A673 (cell line): Measurements from ENCODE around the gene ABCA7. TPM values are rescaled to one million over a fixed set of nuclear protein-coding genes. Genes with fewer than 3 reads are reported as not detected.

ENCODE experiments used
- BruUV-seq: library from RNA; stranded (reverse); fragments of 400-500 nt; replicated peaks from 2 replicates; lab custom pipeline; 2021; lab: Mats Ljungman, UMichigan
- CTCF ChIA-PET: fragments of 300-600 bp; sonication (Branson Sonifier 250); formaldehyde crosslinking; loops from one replicate; lab custom pipeline; 2022; ENCODE audit warnings: antibody characterized with exemption; lab: Charles Lee
- POLR2A ChIA-PET: fragments of 300-600 bp; sonication (Branson Sonifier 250); formaldehyde crosslinking; loops from one replicate; lab custom pipeline; 2022; ENCODE audit warnings: antibody characterized with exemption; ENCODE audit not compliant: low non-redundant PET; lab: Charles Lee
- DNase-seq: peaks from one replicate; pipeline ENCODE4 v3.0.0-alpha.2; 2015; ENCODE audit warnings: low spot score
- H3K27ac ChIP-seq: fragments of 200-600 bp; sonication (generic); 2 replicates; pipeline ENCODE4 v1.5.1; 2016; ENCODE audit warnings: mixed run types, low read depth, mild to moderate bottlenecking, mixed read lengths, antibody characterized with exemption, low read length; ENCODE audit not compliant: poor library complexity, severe bottlenecking
- H3K27me3 ChIP-seq: fragments of 200-600 bp; sonication (generic); replicated peaks from 2 replicates; pipeline ENCODE4 v1.6.1; 2017; ENCODE audit warnings: mixed run types, low read depth, mild to moderate bottlenecking, mixed read lengths, antibody characterized with exemption, low read length; ENCODE audit not compliant: insufficient read depth, poor library complexity
- H3K36me3 ChIP-seq: fragments of 200-600 bp; sonication (generic); 2 replicates; pipeline ENCODE4 v1.6.1; 2016; ENCODE audit warnings: mixed run types, mild to moderate bottlenecking, mixed read lengths, antibody characterized with exemption, low read length; ENCODE audit not compliant: insufficient read depth, poor library complexity, severe bottlenecking
- H3K4me1 ChIP-seq: fragments of 200-600 bp; sonication (generic); 2 replicates; pipeline ENCODE4 v1.6.1; 2017; ENCODE audit warnings: mixed run types, mild to moderate bottlenecking, mixed read lengths, antibody characterized with exemption, low read length; ENCODE audit not compliant: insufficient read depth, poor library complexity, severe bottlenecking
- H3K4me3 ChIP-seq: fragments of 200-600 bp; sonication (generic); 2 replicates; pipeline ENCODE4 v1.5.1; 2016; ENCODE audit warnings: low read depth, mixed run types, mild to moderate bottlenecking, mixed read lengths, low read length; ENCODE audit not compliant: poor library complexity, severe bottlenecking
- H3K9me3 ChIP-seq: fragments of 200-600 bp; sonication (generic); 2 replicates; pipeline ENCODE4 v1.6.1; 2016; ENCODE audit warnings: mixed run types, low read depth, mild to moderate bottlenecking, mixed read lengths, antibody characterized with exemption, low read length; ENCODE audit not compliant: poor library complexity, severe bottlenecking
- EZH2 ChIP-seq: fragments of 200-600 bp; sonication (generic); IDR thresholded peaks from 2 replicates; pipeline ENCODE4 v1.6.1; 2017; ENCODE audit warnings: borderline replicate concordance, low read depth, mild to moderate bottlenecking, mixed read lengths, antibody characterized with exemption, low read length; ENCODE audit not compliant: poor library complexity, severe bottlenecking
- intact Hi-C: fragments of 100-400 bp; cut with micrococcal nuclease; formaldehyde crosslinking; loops from one replicate; pipeline ENCODE4 v1.10.0; 2022; ENCODE audit not compliant: unreplicated experiment
- total RNA-seq: library from RNA; stranded (reverse); gene quantifications from 2 replicates; pipeline ENCODE4 v1.2.3, GENCODE V29; 2021
- TF ChIP-seq, protein P1 (sequence below): fragments of 300-800, 200-600 bp; sonication (generic); conservative IDR thresholded peaks from 2 replicates; pipeline ENCODE4 v1.5.1; 2017; ENCODE audit warnings: low read depth, mild to moderate bottlenecking, antibody characterized with exemption, low read length, moderate library complexity, mixed read lengths

ABCA7 gene
- total RNA-seq, 1 experiment from 2014 or later, result 12.0 TPM

- intact Hi-C loops, result no loop called here
- DNase-seq, result no peak
- Histone ChIP-seq H3K4me3 (peak overlapping the region; percentile 99), H3K4me1 (peaks cover 13% of the 10 kb centered on the region), H3K27ac (peak overlapping the region; percentile 87), H3K9me3 (no peaks in the 10 kb centered on the region), H3K27me3 (no peaks in the 10 kb centered on the region), H3K36me3 (peaks cover 44% of the 10 kb centered on the region)
- ChIA-PET CTCF (no interaction called here), POLR2A (interaction anchor here (0.6 kb wide), 1 partner anchor 16 kb away, joined by 4 read pairs; no protein-coding TSS in a partner anchor)
- BruUV-seq, result no TSS peak
- TF ChIP-seq, protein P1, sequence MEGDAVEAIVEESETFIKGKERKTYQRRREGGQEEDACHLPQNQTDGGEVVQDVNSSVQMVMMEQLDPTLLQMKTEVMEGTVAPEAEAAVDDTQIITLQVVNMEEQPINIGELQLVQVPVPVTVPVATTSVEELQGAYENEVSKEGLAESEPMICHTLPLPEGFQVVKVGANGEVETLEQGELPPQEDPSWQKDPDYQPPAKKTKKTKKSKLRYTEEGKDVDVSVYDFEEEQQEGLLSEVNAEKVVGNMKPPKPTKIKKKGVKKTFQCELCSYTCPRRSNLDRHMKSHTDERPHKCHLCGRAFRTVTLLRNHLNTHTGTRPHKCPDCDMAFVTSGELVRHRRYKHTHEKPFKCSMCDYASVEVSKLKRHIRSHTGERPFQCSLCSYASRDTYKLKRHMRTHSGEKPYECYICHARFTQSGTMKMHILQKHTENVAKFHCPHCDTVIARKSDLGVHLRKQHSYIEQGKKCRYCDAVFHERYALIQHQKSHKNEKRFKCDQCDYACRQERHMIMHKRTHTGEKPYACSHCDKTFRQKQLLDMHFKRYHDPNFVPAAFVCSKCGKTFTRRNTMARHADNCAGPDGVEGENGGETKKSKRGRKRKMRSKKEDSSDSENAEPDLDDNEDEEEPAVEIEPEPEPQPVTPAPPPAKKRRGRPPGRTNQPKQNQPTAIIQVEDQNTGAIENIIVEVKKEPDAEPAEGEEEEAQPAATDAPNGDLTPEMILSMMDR, result no peak
- no peak for TF ChIP-seq EZH2
Observed at GRCh38 chr19:1093330-1093729, 53.4 kb downstream of the ABCA7 start.

DNA sequence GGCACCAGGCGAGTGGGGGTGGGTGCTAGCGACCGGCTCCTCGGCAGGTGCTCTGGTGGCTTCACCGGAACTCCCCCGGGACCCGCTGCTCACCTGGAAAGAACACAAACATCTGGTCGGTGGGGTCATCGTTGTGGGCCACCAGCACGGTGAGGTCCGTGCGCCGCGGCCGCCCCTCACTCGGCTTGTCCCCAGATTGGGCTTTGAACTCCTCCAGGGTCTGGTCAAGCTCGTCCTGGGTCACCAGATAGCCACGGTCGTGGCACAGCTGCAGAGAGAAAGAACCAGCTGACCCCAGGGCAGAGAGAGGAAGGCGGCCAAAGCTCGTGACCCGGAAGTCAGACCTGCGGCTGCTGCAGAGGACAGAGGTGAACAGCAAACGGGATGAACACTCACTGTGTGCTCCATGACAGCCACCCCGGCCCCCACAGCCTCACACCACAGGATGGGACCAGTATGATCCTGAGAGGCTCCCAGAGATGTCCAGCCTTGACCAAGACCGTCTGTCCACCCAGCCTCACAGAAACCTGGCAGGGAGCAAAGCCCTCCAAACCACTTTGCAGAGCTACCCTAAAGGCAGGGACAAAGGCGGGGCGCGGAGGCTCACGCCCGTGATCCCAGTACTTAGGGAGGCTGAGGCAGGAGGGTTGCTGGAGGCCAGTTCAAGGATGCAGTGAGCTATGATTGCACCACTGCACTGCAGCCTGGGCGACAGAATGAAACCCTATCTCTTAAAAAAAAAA, 54.1 kb downstream of the ABCA7 start:
- Histone ChIP-seq H3K9me3 (no peaks in the 10 kb centered on the region), H3K36me3 (peaks cover 37% of the 10 kb centered on the region), H3K4me1 (peaks cover 13% of the 10 kb centered on the region), H3K4me3 (peak overlapping the region; percentile 99), H3K27me3 (no peaks in the 10 kb centered on the region), H3K27ac (peak overlapping the region; percentile 87)
- intact Hi-C loops, result no loop called here
- TF ChIP-seq, protein P1, result no peak
- TF ChIP-seq EZH2, result no peak
- no TSS peak for BruUV-seq
- POLR2A ChIA-PET, result interaction anchor here (0.6 to 0.7 kb wide), 2 partner anchors 15 to 39 kb away, joined by 4 to 6 read pairs; no protein-coding TSS in a partner anchor
- CTCF ChIA-PET, result no interaction called here
- DNase-seq, result no peak

- no TSS peak for BruUV-seq
- DNase-seq, result no peak
- Histone ChIP-seq H3K27me3 (no peaks in the 10 kb centered on the region), H3K4me1 (peaks cover 13% of the 10 kb centered on the region), H3K4me3 (peak overlapping the region; percentile 99), H3K27ac (peak overlapping the region; percentile 87), H3K36me3 (peaks cover 31% of the 10 kb centered on the region), H3K9me3 (peaks cover 2% of the 10 kb centered on the region)
- intact Hi-C loops, result no loop called here
- TF ChIP-seq, protein P1, result no peak
- no peak for TF ChIP-seq EZH2
- ChIA-PET POLR2A (no interaction called here), CTCF (no interaction called here)
Observed at GRCh38 chr19:1094655-1094977, 54.7 kb downstream of the ABCA7 start.
